Measurements from ENCODE around the gene AJUBA.
A peak's percentile ranks its signal among the peaks of the same experiment; 100 is the strongest.

AJUBA gene
- 0.39 to 1.7 (median 1.4) reads per million in 3 donors for total RNA-seq

DNA sequence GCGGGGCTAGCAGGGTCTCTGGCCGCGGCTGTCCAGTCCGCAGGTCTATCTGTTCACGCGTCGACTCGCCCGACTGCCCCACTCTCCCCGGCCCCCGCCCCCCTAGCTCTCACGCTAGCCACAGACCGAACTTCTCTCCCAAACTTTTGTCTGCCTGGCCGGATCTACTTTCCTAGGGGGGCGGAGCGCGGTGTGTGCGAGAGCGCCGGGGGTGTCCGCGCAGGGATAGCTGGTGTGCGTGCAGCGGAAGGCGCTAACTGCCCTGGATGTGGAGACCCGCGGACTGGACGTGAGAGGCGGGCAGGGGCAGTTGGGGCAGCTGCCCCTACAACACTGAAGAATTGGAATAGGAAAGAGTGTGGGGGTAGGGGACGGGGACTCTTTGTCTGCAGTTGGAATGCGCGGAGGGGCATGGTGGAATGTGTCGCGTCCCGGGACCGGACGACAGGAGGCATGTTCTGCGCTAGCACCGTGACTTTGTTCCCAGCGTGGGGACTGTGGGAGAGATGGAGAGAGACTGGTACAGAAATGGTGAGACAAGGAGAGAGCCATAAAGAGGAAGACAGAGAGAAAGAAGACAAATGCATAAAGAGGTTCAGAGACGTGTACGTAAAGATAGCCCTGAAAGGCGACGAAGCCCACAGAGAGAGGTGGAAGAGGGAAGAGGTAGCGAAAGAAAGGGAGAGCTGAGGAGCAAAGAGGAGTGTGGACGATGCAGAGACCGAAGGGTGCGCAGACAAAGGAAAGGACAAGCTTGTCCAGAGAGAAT lies at the start of gene AJUBA:
Gene AJUBA (minus strand): TSS at position 75 of the 769 bp plus-strand sequence. CDS start 285 bp downstream, outside the sequence.
- Histone ChIP-seq H3K4me1 (ENCODE audit: control insufficient read depth, insufficient read depth, low read length, poor library complexity, severe bottlenecking) (peaks cover 22% of the 10 kb centered on the region), H3K27ac (ENCODE audit: insufficient read depth, low read length, poor library complexity, severe bottlenecking) (no peak within 1 kb of the TSS), H3K27me3 (replicated peaks; ENCODE audit: control insufficient read depth, insufficient read depth, low read length, poor library complexity, severe bottlenecking) (no peaks in the 10 kb centered on the region), H3K36me3 (ENCODE audit: control insufficient read depth, insufficient read depth, low read length) (no peaks in the 10 kb centered on the region), H3K9me3 (ENCODE audit: control insufficient read depth, low read length) (no peaks in the 10 kb centered on the region), H3K4me3 (ENCODE audit: insufficient read depth, low read depth, low read length, poor library complexity, severe bottlenecking) (peak within 1 kb of the TSS; percentile 72)
- peak; percentile 25 to 53 (median 48) for DNase-seq

DNA sequence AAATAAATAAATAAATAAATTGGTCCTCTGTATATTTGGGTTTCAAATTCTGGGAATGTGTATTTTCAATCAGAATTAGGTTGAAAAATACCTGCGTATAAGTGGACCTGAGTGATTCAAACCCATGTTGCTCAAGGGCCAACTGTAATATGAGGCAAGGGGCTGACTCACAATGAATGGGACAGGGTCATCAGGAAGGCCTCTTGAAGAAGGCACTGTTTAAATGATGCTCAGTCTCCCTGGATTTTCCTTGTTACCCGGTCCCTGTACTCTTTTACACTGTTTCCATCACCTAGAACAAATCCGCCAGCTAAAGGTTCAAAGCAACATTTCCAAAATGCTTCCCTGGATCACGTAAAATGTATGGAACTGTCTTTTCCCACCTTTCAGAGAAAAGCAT lies 48.6 kb upstream of the AJUBA start:
- H3K4me1 ChIP-seq (ENCODE audit: control insufficient read depth, insufficient read depth, low read length, poor library complexity, severe bottlenecking): peaks cover 17% of the 10 kb centered on the region

DNA sequence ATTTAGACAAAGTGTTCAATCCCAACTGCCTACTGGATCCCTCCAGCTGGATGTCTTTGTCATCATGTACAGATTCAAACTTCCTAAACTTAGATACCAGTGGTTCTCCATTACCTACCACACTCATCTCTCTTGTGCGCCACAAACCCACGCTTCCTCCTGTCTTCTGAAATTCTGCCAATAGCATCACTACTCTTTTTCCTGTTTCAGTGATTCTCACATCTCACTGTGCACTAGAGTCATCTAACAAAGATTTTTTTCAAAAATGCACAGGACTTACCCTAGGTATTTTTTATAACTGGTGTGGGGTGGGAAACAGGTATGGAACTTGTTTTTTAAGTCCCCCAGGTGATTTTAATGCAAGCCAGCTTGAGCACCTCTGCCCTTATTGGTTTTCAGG lies 46.4 kb upstream of the AJUBA start:
- Histone ChIP-seq H3K27me3 (replicated peaks; ENCODE audit: control insufficient read depth, insufficient read depth, low read length, poor library complexity, severe bottlenecking) (no peaks in the 10 kb centered on the region), H3K27ac (ENCODE audit: insufficient read depth, low read length, poor library complexity, severe bottlenecking) (peak overlapping the region; percentile 14), H3K9me3 (ENCODE audit: control insufficient read depth, low read length) (no peaks in the 10 kb centered on the region), H3K36me3 (ENCODE audit: control insufficient read depth, insufficient read depth, low read length) (peaks cover 29% of the 10 kb centered on the region), H3K4me1 (ENCODE audit: control insufficient read depth, insufficient read depth, low read length, poor library complexity, severe bottlenecking) (peaks cover 11% of the 10 kb centered on the region), H3K4me3 (ENCODE audit: insufficient read depth, low read depth, low read length, poor library complexity, severe bottlenecking) (no peak overlapping the region)
- no peak for DNase-seq

More for the DNA sequence above, 48.6 kb upstream of the AJUBA start:
- Histone ChIP-seq H3K27ac (ENCODE audit: insufficient read depth, low read length, poor library complexity, severe bottlenecking) (no peak overlapping the region), H3K27me3 (replicated peaks; ENCODE audit: control insufficient read depth, insufficient read depth, low read length, poor library complexity, severe bottlenecking) (no peaks in the 10 kb centered on the region), H3K36me3 (ENCODE audit: control insufficient read depth, insufficient read depth, low read length) (peaks cover 23% of the 10 kb centered on the region), H3K4me3 (ENCODE audit: insufficient read depth, low read depth, low read length, poor library complexity, severe bottlenecking) (no peak overlapping the region), H3K9me3 (ENCODE audit: control insufficient read depth, low read length) (no peaks in the 10 kb centered on the region)
- no peak for DNase-seq

DNA sequence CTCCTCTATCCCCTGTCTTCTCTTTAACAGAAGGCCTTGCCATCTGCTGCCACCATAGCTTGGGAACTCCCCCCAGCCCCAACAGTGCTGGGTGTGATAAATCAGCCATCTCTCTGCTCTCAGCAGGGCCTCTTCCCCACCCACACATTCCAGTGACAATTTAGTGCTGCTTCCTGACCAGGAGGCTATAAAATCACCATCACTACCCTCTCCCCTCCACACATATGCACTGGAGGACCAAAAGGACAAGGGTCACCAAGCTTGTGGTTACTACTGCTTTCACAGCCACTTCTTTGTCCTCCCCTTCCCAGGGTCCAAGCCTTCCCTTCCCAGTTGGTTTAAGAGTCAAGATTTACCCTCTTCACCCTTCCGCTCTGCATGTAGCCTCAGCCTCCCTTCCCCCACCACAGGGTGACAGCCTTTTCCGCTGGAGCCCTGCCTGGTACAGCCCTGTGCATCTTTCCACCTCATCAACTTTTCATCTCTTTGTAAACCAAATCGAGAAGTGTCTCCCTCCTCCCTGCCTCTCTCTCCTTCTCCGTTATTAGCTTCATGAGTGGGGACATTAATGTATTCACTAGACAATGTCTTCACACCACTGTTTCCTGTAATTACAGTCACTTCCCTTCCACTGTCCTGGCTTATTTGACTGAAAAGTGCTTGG lies 42.9 kb upstream of the AJUBA start:
- no peaks in the 10 kb centered on the region for H3K9me3 ChIP-seq (ENCODE audit: control insufficient read depth, low read length)
- H3K27me3 ChIP-seq (replicated peaks; ENCODE audit: control insufficient read depth, insufficient read depth, low read length, poor library complexity, severe bottlenecking): no peaks in the 10 kb centered on the region
- no peak overlapping the region for H3K27ac ChIP-seq (ENCODE audit: insufficient read depth, low read length, poor library complexity, severe bottlenecking)
- no peak for DNase-seq
- H3K4me3 ChIP-seq (ENCODE audit: insufficient read depth, low read depth, low read length, poor library complexity, severe bottlenecking): no peak overlapping the region
- peaks cover 13% of the 10 kb centered on the region for H3K36me3 ChIP-seq (ENCODE audit: control insufficient read depth, insufficient read depth, low read length)
- peaks cover 8% of the 10 kb centered on the region for H3K4me1 ChIP-seq (ENCODE audit: control insufficient read depth, insufficient read depth, low read length, poor library complexity, severe bottlenecking)

DNA sequence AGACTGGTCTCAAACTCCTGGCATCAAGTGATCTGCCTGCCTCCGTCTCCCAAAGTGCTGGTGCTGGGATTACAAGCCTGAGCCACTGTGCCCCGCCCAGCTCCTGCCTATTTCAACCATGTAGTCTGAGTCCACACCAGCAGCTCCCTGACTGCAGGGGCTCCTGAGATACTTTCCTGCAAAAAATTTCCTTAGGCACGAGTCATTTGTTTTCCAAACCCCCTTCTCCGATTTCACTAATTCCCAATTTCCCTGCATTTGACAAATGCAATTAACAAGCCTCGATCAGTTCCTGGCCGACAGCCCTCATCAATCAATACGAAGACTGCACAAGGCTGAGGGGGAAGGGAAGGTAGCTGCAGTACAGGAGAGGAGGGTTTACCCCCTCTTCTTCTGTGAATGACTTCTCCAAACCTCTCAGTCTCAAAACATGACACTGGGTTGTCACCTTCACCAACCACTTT lies 42.3 kb upstream of the AJUBA start:
- Histone ChIP-seq H3K27me3 (replicated peaks; ENCODE audit: control insufficient read depth, insufficient read depth, low read length, poor library complexity, severe bottlenecking) (no peaks in the 10 kb centered on the region), H3K4me3 (ENCODE audit: insufficient read depth, low read depth, low read length, poor library complexity, severe bottlenecking) (no peak overlapping the region), H3K27ac (ENCODE audit: insufficient read depth, low read length, poor library complexity, severe bottlenecking) (no peak overlapping the region), H3K9me3 (ENCODE audit: control insufficient read depth, low read length) (no peaks in the 10 kb centered on the region), H3K4me1 (ENCODE audit: control insufficient read depth, insufficient read depth, low read length, poor library complexity, severe bottlenecking) (peaks cover 8% of the 10 kb centered on the region), H3K36me3 (ENCODE audit: control insufficient read depth, insufficient read depth, low read length) (peaks cover 13% of the 10 kb centered on the region)
- no peak for DNase-seq

DNA sequence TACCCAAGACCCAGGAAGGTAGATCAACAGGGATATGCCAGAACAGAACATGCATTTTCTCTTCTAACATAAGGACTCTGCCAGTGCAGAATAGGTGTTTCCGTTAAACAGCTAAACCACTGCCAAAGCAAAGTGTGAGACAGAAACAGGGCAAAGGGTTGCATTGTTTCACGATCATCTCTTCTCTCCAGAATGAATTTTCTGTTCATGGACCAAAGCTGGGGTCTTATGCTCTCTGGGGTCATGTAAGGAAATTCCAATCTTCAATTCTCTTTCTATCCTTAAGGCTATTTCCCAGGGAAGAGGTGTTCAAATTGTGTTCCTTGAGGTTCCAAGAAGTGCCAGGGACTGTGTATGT lies 41.4 kb upstream of the AJUBA start:
- no peaks in the 10 kb centered on the region for H3K27me3 ChIP-seq (replicated peaks; ENCODE audit: control insufficient read depth, insufficient read depth, low read length, poor library complexity, severe bottlenecking)
- no peaks in the 10 kb centered on the region for H3K9me3 ChIP-seq (ENCODE audit: control insufficient read depth, low read length)
- H3K27ac ChIP-seq (ENCODE audit: insufficient read depth, low read length, poor library complexity, severe bottlenecking): no peak overlapping the region
- peaks cover 9% of the 10 kb centered on the region for H3K36me3 ChIP-seq (ENCODE audit: control insufficient read depth, insufficient read depth, low read length)
- peaks cover 7% of the 10 kb centered on the region for H3K4me1 ChIP-seq (ENCODE audit: control insufficient read depth, insufficient read depth, low read length, poor library complexity, severe bottlenecking)
- DNase-seq: no peak
- H3K4me3 ChIP-seq (ENCODE audit: insufficient read depth, low read depth, low read length, poor library complexity, severe bottlenecking): no peak overlapping the region

DNA sequence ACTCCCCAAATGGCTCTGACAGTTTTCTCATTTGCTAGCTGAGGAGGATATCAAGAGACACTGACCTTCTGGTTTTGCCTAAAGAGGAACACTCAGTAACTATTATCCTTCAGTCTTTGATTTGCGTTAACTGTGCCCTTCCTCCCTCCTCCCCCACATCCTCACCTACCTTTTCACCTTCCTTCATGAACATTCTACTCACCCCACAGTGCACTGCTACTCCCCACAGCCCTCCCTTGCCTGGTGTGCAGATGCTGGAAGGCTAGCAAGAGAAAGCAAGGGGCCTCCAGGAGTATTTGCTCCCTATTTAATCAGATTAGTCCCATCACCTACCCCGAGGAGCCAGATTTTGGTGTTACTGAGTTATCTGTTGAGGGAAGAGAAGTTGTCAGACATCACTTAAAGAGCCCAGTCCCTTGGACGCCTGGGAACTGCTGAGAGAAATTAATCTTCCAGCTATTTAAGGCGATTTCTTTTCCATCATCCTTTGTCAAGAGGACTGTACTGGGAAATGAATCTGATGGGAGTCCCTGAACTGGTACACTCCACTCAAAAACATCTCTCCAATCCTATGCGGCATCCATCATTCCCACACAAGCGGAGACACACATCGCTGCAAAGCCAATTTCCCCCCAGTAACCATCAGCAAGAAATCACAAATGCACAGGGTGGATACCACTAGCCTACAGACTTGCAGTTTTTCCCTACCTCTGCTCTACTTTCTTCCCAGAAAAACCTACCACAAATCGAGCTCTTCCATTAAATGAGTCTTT lies 40.9 kb upstream of the AJUBA start:
- H3K27me3 ChIP-seq (replicated peaks; ENCODE audit: control insufficient read depth, insufficient read depth, low read length, poor library complexity, severe bottlenecking): no peaks in the 10 kb centered on the region
- DNase-seq: no peak
- H3K4me1 ChIP-seq (ENCODE audit: control insufficient read depth, insufficient read depth, low read length, poor library complexity, severe bottlenecking): peaks cover 4% of the 10 kb centered on the region
- H3K36me3 ChIP-seq (ENCODE audit: control insufficient read depth, insufficient read depth, low read length): peaks cover 9% of the 10 kb centered on the region
- H3K4me3 ChIP-seq (ENCODE audit: insufficient read depth, low read depth, low read length, poor library complexity, severe bottlenecking): no peak overlapping the region
- H3K9me3 ChIP-seq (ENCODE audit: control insufficient read depth, low read length): no peaks in the 10 kb centered on the region
- no peak overlapping the region for H3K27ac ChIP-seq (ENCODE audit: insufficient read depth, low read length, poor library complexity, severe bottlenecking)

DNA sequence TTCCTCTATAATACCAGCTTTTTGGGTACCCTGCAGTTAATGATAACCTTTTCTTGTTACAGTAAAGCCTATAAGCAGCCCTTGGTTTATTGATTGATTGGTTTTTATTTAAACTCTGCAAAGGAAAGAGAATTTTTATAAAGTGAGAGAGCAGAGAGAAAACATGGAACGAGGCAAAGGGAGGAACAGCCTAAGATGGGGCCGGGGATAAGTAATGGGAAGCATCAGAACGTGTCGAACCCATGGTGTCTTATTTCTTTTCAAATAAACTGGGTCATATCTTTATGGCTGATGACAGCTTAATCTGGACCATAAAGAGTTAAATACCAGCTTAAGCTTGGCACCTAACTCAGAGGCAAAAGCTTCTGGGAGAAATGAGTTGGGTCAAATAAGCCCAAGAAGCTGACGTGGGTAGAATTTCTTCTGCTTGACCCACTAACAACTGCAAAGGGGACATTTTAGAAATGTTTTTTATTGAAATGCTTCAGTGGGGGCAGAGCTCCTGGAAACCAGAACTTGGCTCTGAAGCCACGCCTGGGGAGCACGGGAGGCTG lies 39.6 kb upstream of the AJUBA start:
- no peak overlapping the region for H3K4me3 ChIP-seq (ENCODE audit: insufficient read depth, low read depth, low read length, poor library complexity, severe bottlenecking)

DNA sequence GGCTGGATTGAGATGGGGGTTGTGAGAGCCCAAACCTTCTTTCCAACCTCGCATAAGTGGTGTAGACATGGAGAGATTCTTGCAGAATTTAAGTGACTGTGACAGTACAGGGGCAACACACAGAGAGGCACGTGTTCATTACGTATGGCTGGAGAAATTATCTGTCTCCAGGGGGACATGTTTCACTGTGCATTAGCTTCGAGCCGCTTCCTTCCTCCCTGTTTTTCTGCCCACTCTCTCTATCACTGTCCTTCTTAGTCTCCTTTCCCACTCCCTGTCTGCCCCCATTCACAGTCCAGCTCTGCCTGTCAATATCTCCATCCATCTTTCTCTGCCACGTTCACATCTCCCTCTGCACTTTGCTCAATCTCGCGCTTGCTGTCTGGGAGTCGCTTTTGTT lies 39.1 kb upstream of the AJUBA start:
- Histone ChIP-seq H3K27me3 (replicated peaks; ENCODE audit: control insufficient read depth, insufficient read depth, low read length, poor library complexity, severe bottlenecking) (no peaks in the 10 kb centered on the region), H3K9me3 (ENCODE audit: control insufficient read depth, low read length) (no peaks in the 10 kb centered on the region), H3K4me3 (ENCODE audit: insufficient read depth, low read depth, low read length, poor library complexity, severe bottlenecking) (no peak overlapping the region), H3K4me1 (ENCODE audit: control insufficient read depth, insufficient read depth, low read length, poor library complexity, severe bottlenecking) (peaks cover 4% of the 10 kb centered on the region), H3K36me3 (ENCODE audit: control insufficient read depth, insufficient read depth, low read length) (peaks cover 9% of the 10 kb centered on the region), H3K27ac (ENCODE audit: insufficient read depth, low read length, poor library complexity, severe bottlenecking) (no peak overlapping the region)
- DNase-seq: no peak

More for the DNA sequence above, 39.6 kb upstream of the AJUBA start:
- H3K4me1 ChIP-seq (ENCODE audit: control insufficient read depth, insufficient read depth, low read length, poor library complexity, severe bottlenecking): peaks cover 4% of the 10 kb centered on the region
- no peaks in the 10 kb centered on the region for H3K27me3 ChIP-seq (replicated peaks; ENCODE audit: control insufficient read depth, insufficient read depth, low read length, poor library complexity, severe bottlenecking)
- no peak for DNase-seq
- H3K27ac ChIP-seq (ENCODE audit: insufficient read depth, low read length, poor library complexity, severe bottlenecking): no peak overlapping the region
- peaks cover 9% of the 10 kb centered on the region for H3K36me3 ChIP-seq (ENCODE audit: control insufficient read depth, insufficient read depth, low read length)
- no peaks in the 10 kb centered on the region for H3K9me3 ChIP-seq (ENCODE audit: control insufficient read depth, low read length)
